Mesodermal cell (in vitro differentiated cells): ENCODE results near the gene LHX2.

ENCODE experiments used
- H3K27ac ChIP-seq: 2 replicates; pipeline ENCODE4 v1.7.0; 2013; ENCODE audit warnings: mild to moderate bottlenecking, low read depth, low read length, moderate library complexity; ENCODE audit not compliant: severe bottlenecking
- H3K36me3 ChIP-seq: 2 replicates; pipeline ENCODE4 v1.7.1; 2013; ENCODE audit warnings: mild to moderate bottlenecking, low read length, moderate library complexity; ENCODE audit not compliant: control insufficient read depth, insufficient read depth
- H3K4me1 ChIP-seq: one replicate; pipeline ENCODE4 v1.7.1; 2013; ENCODE audit warnings: mild to moderate bottlenecking, low read length; ENCODE audit not compliant: insufficient read depth, control insufficient read depth, poor library complexity, severe bottlenecking
- H3K4me3 ChIP-seq: 2 replicates; pipeline ENCODE4 v1.7.0; 2013; ENCODE audit warnings: low read length, control low read depth, mild to moderate bottlenecking; ENCODE audit not compliant: insufficient read depth, poor library complexity, severe bottlenecking; ENCODE audit errors: extremely low read depth
- H3K9me3 ChIP-seq: 2 replicates; pipeline ENCODE4 v1.7.1; 2013; ENCODE audit warnings: mild to moderate bottlenecking, low read length, moderate library complexity; ENCODE audit not compliant: control insufficient read depth
- WGBS, 2 experiments: methylation state at CpG; one replicate each; pipeline ENCODE4 v1.1.5; 2013; ENCODE audit warnings: missing lambda C conversion rate in 2 of 2; ENCODE audit not compliant: insufficient coverage in 2 of 2; 5-methylcytosine and 5-hydroxymethylcytosine counted together

Gene LHX2

DNA sequence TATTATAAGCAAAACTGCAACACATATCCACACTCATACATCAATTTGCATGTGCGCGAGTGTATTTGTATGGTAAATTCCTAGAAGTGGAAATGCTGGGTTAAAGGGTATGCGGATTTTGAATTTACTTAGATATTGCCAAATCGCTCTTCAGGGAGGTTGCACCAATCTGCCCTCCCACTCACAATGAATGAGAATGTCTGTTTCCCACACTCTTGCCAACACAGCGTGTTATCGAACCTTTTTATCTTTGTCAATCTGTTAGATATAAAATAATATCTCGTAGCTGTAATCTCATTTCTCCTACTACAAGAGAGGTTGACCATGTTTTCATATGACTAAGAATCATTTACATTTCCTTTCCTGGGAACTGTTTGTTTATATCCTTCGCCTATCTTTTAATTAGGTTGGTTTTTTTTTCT, 35.7 kb downstream of the LHX2 start:
- Histone ChIP-seq H3K9me3 (no peaks in the 10 kb centered on the region), H3K36me3 (no peaks in the 10 kb centered on the region), H3K4me3 (no peak overlapping the region), H3K4me1 (no peaks in the 10 kb centered on the region), H3K27ac (no peak overlapping the region)
- no CpG with 5 or more reads among the region's 8 CpGs for WGBS, 2 experiments

GRCh38 chr9:124050955-124051354, 39.4 kb downstream of the LHX2 start:
- no peak overlapping the region for H3K27ac ChIP-seq
- no peaks in the 10 kb centered on the region for H3K36me3 ChIP-seq
- H3K4me3 ChIP-seq: no peak overlapping the region
- peaks cover 10% of the 10 kb centered on the region for H3K4me1 ChIP-seq
- no CpG with 5 or more reads among the region's 1 CpG for WGBS, 2 experiments
- peaks cover 13% of the 10 kb centered on the region for H3K9me3 ChIP-seq

- Histone ChIP-seq H3K27ac (no peak overlapping the region), H3K4me3 (no peak overlapping the region), H3K9me3 (peaks cover 13% of the 10 kb centered on the region), H3K4me1 (peaks cover 10% of the 10 kb centered on the region), H3K36me3 (no peaks in the 10 kb centered on the region)
- 97% methylated on average over 4 of the region's 5 CpGs; no CpG with 5 or more reads in 1 of the 2 experiments for WGBS, 2 experiments
Observed at GRCh38 chr9:124052401-124052800, 40.8 kb downstream of the LHX2 start.

DNA sequence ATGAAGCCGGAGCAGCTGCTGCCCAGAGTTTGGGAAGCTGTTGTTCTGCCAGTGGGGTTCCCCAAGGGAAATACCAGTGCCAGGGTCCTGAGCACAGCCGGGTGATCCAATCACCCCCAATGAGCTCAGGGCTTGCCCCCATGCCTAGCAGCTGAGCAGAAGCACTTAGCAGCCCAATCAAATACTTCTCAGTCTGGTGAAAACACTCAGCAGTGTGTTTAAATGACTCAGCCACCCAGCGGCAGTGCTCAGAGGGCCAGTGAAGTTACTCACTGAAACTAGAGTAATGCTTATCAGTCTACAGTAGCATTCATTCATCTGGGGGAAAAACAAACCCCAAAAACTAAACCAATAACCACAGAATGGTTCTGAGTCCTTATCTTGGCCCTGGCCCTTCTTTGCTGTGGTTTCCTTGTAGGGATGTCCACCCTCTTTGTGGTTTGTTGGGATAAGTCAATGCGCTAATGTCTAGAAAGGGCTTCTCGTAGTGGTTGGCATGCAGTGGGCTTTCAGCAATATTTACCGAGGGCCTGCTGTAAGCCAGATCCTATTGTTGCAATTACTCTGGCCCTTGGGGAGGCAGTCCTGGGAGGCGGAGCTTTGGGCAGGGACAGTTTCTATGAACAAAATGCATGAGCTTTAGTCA, 43.1 kb downstream of the LHX2 start:
- Histone ChIP-seq H3K4me3 (no peak overlapping the region), H3K27ac (peak overlapping the region; percentile 84), H3K9me3 (peaks cover 13% of the 10 kb centered on the region), H3K4me1 (peaks cover 10% of the 10 kb centered on the region), H3K36me3 (no peaks in the 10 kb centered on the region)
- 68 to 78% methylated on average over 5 of the region's 7 CpGs for WGBS, 2 experiments

DNA sequence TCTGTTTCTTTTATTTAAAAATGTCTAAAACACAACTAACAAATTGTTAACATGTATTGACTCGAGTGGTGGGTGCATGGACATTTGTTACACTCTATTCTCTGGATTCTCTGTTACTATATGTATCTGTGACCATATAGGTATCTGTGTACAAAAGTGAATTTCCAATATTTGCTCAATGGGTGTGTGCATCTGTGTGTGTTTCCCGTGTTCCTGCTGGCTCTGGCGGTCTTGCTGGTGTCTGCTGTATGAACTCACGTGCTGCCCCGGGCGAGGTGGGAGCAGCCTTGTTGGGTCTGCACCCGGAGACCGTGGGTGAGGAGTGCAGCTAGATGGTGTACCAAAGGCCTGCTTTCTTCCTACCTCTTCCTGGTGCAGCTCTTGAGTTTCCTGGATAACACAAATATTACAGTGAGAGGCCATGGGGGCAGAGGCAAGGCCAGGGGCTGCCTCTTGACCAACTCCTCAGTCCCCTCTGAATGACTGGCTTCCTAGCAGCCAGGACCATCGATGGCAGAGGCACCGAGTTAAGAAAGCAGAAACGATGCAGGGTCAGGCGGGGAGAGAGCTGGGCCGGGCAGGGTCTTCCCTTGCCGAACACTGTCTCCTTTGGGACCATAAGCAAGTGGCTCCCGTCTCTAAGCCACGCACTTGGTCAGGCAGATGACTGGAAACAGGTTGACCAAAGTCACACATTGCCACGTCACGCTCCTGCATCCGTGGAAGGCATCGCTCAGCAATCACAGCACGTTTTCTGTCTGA, 49.5 kb downstream of the LHX2 start:
- H3K4me1 ChIP-seq: no peaks in the 10 kb centered on the region
- no peaks in the 10 kb centered on the region for H3K9me3 ChIP-seq
- 90 to 91% methylated on average over 17 to 20 of the region's 21 CpGs for WGBS, 2 experiments
- H3K36me3 ChIP-seq: no peaks in the 10 kb centered on the region
- H3K4me3 ChIP-seq: no peak overlapping the region
- H3K27ac ChIP-seq: no peak overlapping the region

- H3K4me3 ChIP-seq: no peak overlapping the region
- H3K36me3 ChIP-seq: no peaks in the 10 kb centered on the region
- no peaks in the 10 kb centered on the region for H3K9me3 ChIP-seq
- H3K4me1 ChIP-seq: no peaks in the 10 kb centered on the region
- 95 to 100% methylated on average over 1 to 2 of the region's 2 CpGs for WGBS, 2 experiments
- H3K27ac ChIP-seq: no peak overlapping the region
Observed at GRCh38 chr9:124062172-124062571, 50.6 kb downstream of the LHX2 start.

- H3K36me3 ChIP-seq: no peaks in the 10 kb centered on the region
- H3K9me3 ChIP-seq: no peaks in the 10 kb centered on the region
- no peak overlapping the region for H3K27ac ChIP-seq
- no peaks in the 10 kb centered on the region for H3K4me1 ChIP-seq
- H3K4me3 ChIP-seq: no peak overlapping the region
- 80 to 86% methylated on average over 7 to 8 of the region's 13 CpGs for WGBS, 2 experiments
Observed at GRCh38 chr9:124066783-124067577, 55.4 kb downstream of the LHX2 start.

GRCh38 chr9:124068251-124068650, 56.7 kb downstream of the LHX2 start:
- no peak overlapping the region for H3K27ac ChIP-seq
- no peak overlapping the region for H3K4me3 ChIP-seq
- WGBS, 2 experiments: 88 to 100% methylated on average over 3 of the region's 3 CpGs
- no peaks in the 10 kb centered on the region for H3K9me3 ChIP-seq
- no peaks in the 10 kb centered on the region for H3K4me1 ChIP-seq
- no peaks in the 10 kb centered on the region for H3K36me3 ChIP-seq

DNA sequence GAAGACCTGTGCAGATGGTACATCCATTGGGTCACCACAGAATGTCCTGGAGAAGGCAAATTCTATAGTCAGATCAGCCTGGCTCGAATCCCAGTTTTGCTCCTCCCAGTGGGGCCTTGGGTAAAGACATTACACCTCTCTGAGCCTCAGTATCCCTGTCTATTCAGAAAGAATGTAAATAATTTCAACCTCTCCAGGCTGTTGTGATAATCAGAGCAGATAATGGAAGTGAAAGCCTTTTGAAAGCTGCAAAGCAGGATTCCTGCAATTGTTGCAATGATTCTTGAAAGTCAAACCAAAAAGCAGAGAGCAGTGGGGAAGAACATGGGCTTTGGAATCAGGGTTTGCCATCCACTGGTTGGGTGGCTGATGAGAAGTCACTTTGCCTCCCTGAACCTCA, 63.2 kb downstream of the LHX2 start:
- Histone ChIP-seq H3K36me3 (no peaks in the 10 kb centered on the region), H3K4me1 (peaks cover 31% of the 10 kb centered on the region), H3K9me3 (peaks cover 3% of the 10 kb centered on the region), H3K4me3 (no peak overlapping the region), H3K27ac (no peak overlapping the region)
- WGBS, 2 experiments: 86 to 100% methylated on average over 1 of the region's 1 CpG

GRCh38 chr9:124075761-124076160, 64.2 kb downstream of the LHX2 start:
- no peak overlapping the region for H3K27ac ChIP-seq
- 93 to 100% methylated on average over 2 of the region's 3 CpGs for WGBS, 2 experiments
- H3K4me3 ChIP-seq: no peak overlapping the region
- peaks cover 33% of the 10 kb centered on the region for H3K4me1 ChIP-seq
- no peaks in the 10 kb centered on the region for H3K36me3 ChIP-seq
- H3K9me3 ChIP-seq: peaks cover 3% of the 10 kb centered on the region
